H1 (cell line): ENCODE data around the gene EPHA4. TPM values are rescaled to one million over a fixed set of nuclear protein-coding genes. Genes with fewer than 3 reads are reported as not detected.

Source experiments
- CTCF ChIA-PET: fragments of 300-600 bp; sonication (Branson Sonifier 250); formaldehyde crosslinking; loops from one replicate; lab custom pipeline; 2021; ENCODE audit not compliant: partially characterized antibody; lab: Charles Lee
- POLR2A ChIA-PET: fragments of 300-600 bp; sonication (Branson Sonifier 250); formaldehyde crosslinking; loops from one replicate; lab custom pipeline; 2021; ENCODE audit warnings: inconsistent platforms; ENCODE audit not compliant: partially characterized antibody; lab: Charles Lee
- DNase-seq, 2 experiments: peaks; one replicate each; pipeline versions ENCODE4 v3.0.0 to v3.0.0-alpha.2; 2010 to 2022; ENCODE audit warnings: low spot score in 2 of 2, low read depth in 1 of 2, mixed read lengths in 1 of 2
- FAIRE-seq: peaks from 2 replicates; lab custom pipeline; 2011; peaks lifted over from hg19 to GRCh38; lab: Jason Lieb, UNC
- H2AFZ ChIP-seq: 2 replicates; pipeline ENCODE4 v1.8.1; 2012; ENCODE audit warnings: low read length, inconsistent platforms
- H2AK5ac ChIP-seq: 2 replicates; pipeline ENCODE4 v1.6.1; 2013; ENCODE audit warnings: low read depth, low read length
- H2BK120ac ChIP-seq: replicated peaks from 2 replicates; pipeline ENCODE3; 2013; ENCODE audit warnings: low read depth, low read length, inconsistent platforms
- H2BK12ac ChIP-seq: 2 replicates; pipeline ENCODE4 v1.6.1; 2013; ENCODE audit warnings: low read depth, low read length
- H2BK15ac ChIP-seq: 2 replicates; pipeline ENCODE4 v1.6.1; 2013; ENCODE audit warnings: low read length
- H2BK20ac ChIP-seq: 2 replicates; pipeline ENCODE4 v1.6.1; 2013; ENCODE audit warnings: low read length
- H2BK5ac ChIP-seq: 2 replicates; pipeline ENCODE4 v1.6.1; 2013; ENCODE audit warnings: low read depth, low read length
- H3K14ac ChIP-seq: 2 replicates; pipeline ENCODE4 v1.6.1; 2013; ENCODE audit warnings: inconsistent platforms; ENCODE audit not compliant: insufficient read length
- H3K18ac ChIP-seq: 2 replicates; pipeline ENCODE4 v1.6.1; 2013; ENCODE audit warnings: low read length; ENCODE audit errors: extremely low read depth
- H3K23ac ChIP-seq: 2 replicates; pipeline ENCODE4 v1.6.1; 2013; ENCODE audit warnings: inconsistent platforms; ENCODE audit not compliant: insufficient read length
- H3K23me2 ChIP-seq: 2 replicates; pipeline ENCODE4 v1.6.1; 2013; ENCODE audit warnings: low read depth, low read length
- H3K27ac ChIP-seq: 2 replicates; pipeline ENCODE4 v1.6.1; 2011; ENCODE audit warnings: low read depth, low read length, inconsistent platforms
- H3K27me3 ChIP-seq, 4 experiments: replicated peaks in 1 of 4; 1 replicate in 1 of 4; 2 replicates in 3 of 4; pipeline versions ENCODE4 v1.6.1 to v1.8.1; 2011 to 2013; ENCODE audit warnings: low read length in 3 of 4, mild to moderate bottlenecking in 3 of 4, inconsistent platforms in 2 of 4, mixed read lengths in 2 of 4, moderate library complexity in 1 of 4; ENCODE audit not compliant: control insufficient read depth in 3 of 4, insufficient read depth in 3 of 4; ENCODE audit errors: extremely low read depth in 1 of 4
- H3K36me3 ChIP-seq, 4 experiments: 2 replicates each; pipeline versions ENCODE4 v1.6.1 to v1.8.1; 2011 to 2013; ENCODE audit warnings: mild to moderate bottlenecking in 4 of 4, low read length in 3 of 4, moderate library complexity in 2 of 4, control low read depth in 1 of 4, inconsistent platforms in 1 of 4; ENCODE audit not compliant: insufficient read depth in 4 of 4, control insufficient read depth in 2 of 4
- H3K4ac ChIP-seq: replicated peaks from 2 replicates; pipeline ENCODE3; 2013; ENCODE audit warnings: low read length, low read depth, mixed read lengths, inconsistent platforms; ENCODE audit not compliant: insufficient read length
- H3K4me1 ChIP-seq, 4 experiments: replicated peaks in 1 of 4; 1 replicate in 1 of 4; 2 replicates in 3 of 4; pipeline versions ENCODE4 v1.6.1 to v1.8.1; 2011 to 2013; ENCODE audit warnings: low read length in 3 of 4, inconsistent platforms in 2 of 4, mixed read lengths in 1 of 4; ENCODE audit not compliant: insufficient read depth in 4 of 4, control insufficient read depth in 3 of 4
- H3K4me2 ChIP-seq, 2 experiments: 2 replicates each; pipeline versions ENCODE4 v1.6.1 to v1.8.1; 2011 to 2013; ENCODE audit warnings: low read depth in 2 of 2, low read length in 2 of 2, control low read depth in 1 of 2, inconsistent platforms in 1 of 2, mild to moderate bottlenecking in 1 of 2; ENCODE audit not compliant: insufficient read depth in 1 of 2
- H3K4me3 ChIP-seq, 4 experiments: fragments of 200-600, 300-600 bp in 1 of 4; sonication (generic), shearing (Covaris generic), sonication (Bioruptor Twin) in 1 of 4; 2 replicates each; pipeline versions ENCODE4 v1.5.1 to v1.8.1; 2011 to 2016; ENCODE audit warnings: low read length in 4 of 4, low read depth in 3 of 4, control low read depth in 2 of 4, inconsistent platforms in 2 of 4, mild to moderate bottlenecking in 2 of 4, mixed read lengths in 1 of 4, moderate library complexity in 1 of 4; ENCODE audit not compliant: insufficient read depth in 2 of 4; ENCODE audit errors: extremely low read depth in 1 of 4
- H3K56ac ChIP-seq: replicated peaks from 2 replicates; pipeline ENCODE3; 2013; ENCODE audit warnings: low read depth, mild to moderate bottlenecking, mixed read lengths, low read length, inconsistent platforms; ENCODE audit not compliant: insufficient read length
- H3K79me1 ChIP-seq: 2 replicates; pipeline ENCODE4 v1.6.1; 2013; ENCODE audit warnings: low read depth, low read length, control low read depth
- H3K79me2 ChIP-seq, 2 experiments: 2 replicates each; pipeline versions ENCODE4 v1.6.1 to v1.8.1; 2012 to 2013; ENCODE audit warnings: low read length in 2 of 2, mild to moderate bottlenecking in 2 of 2, inconsistent platforms in 1 of 2; ENCODE audit not compliant: insufficient read depth in 2 of 2, control insufficient read depth in 1 of 2
- H3K9ac ChIP-seq, 4 experiments: replicated peaks in 1 of 4; 1 replicate in 1 of 4; 2 replicates in 3 of 4; pipeline versions ENCODE4 v1.6.1 to v1.8.1; 2011 to 2013; ENCODE audit warnings: low read depth in 3 of 4, low read length in 3 of 4, control low read depth in 2 of 4, mild to moderate bottlenecking in 2 of 4, moderate library complexity in 2 of 4, inconsistent platforms in 1 of 4; ENCODE audit errors: extremely low read depth in 1 of 4
- H3K9me3 ChIP-seq, 2 experiments: 2 replicates each; pipeline versions ENCODE4 v1.6.1 to v1.8.1; 2012 to 2013; ENCODE audit warnings: mild to moderate bottlenecking in 2 of 2, moderate library complexity in 2 of 2, control low read depth in 1 of 2, inconsistent platforms in 1 of 2, low read depth in 1 of 2, low read length in 1 of 2, mixed read lengths in 1 of 2; ENCODE audit not compliant: insufficient read depth in 2 of 2
- H4K20me1 ChIP-seq, 2 experiments: replicated peaks in 1 of 2; 2 replicates each; pipeline versions ENCODE3 to v1.8.1; 2011 to 2013; ENCODE audit warnings: inconsistent platforms in 2 of 2, low read length in 2 of 2, mild to moderate bottlenecking in 1 of 2; ENCODE audit not compliant: insufficient read depth in 2 of 2, control insufficient read depth in 1 of 2
- H4K5ac ChIP-seq: 2 replicates; pipeline ENCODE4 v1.6.1; 2013; ENCODE audit warnings: low read length, low read depth, mixed read lengths, inconsistent platforms; ENCODE audit not compliant: insufficient read length
- H4K8ac ChIP-seq: 2 replicates; pipeline ENCODE4 v1.8.0; 2013; ENCODE audit warnings: mild to moderate bottlenecking, moderate library complexity, low read length, inconsistent platforms; ENCODE audit not compliant: insufficient read depth; ENCODE audit errors: extremely low read depth
- H4K91ac ChIP-seq: replicated peaks from 2 replicates; pipeline ENCODE3; 2013; ENCODE audit warnings: low read length, mixed read lengths, inconsistent platforms; ENCODE audit not compliant: insufficient read length
- BACH1 ChIP-seq: IDR thresholded peaks from 2 replicates; pipeline ENCODE4 v1.6.1; 2012; ENCODE audit warnings: low read length, improper control_type of control experiment
- CREB1 ChIP-seq: IDR thresholded peaks from 2 replicates; pipeline ENCODE4 v1.6.1; 2012; ENCODE audit warnings: inconsistent platforms
- CTBP2 ChIP-seq: IDR thresholded peaks from 2 replicates; pipeline ENCODE4 v1.7.0; 2011; ENCODE audit warnings: borderline replicate concordance, mild to moderate bottlenecking, moderate library complexity, mixed read lengths, low read length; ENCODE audit not compliant: insufficient read depth, insufficient read length
- EZH2 ChIP-seq: fragments of 200-600 bp; sonication (generic); IDR thresholded peaks from 2 replicates; pipeline ENCODE4 v1.7.1; 2012; ENCODE audit warnings: low read depth, mild to moderate bottlenecking, moderate library complexity, low read length, inconsistent platforms; ENCODE audit not compliant: severe bottlenecking
- KDM5A ChIP-seq: fragments of 200-600 bp; IDR thresholded peaks from 2 replicates; pipeline ENCODE4 v1.7.1; 2012; ENCODE audit warnings: mild to moderate bottlenecking, low read length, inconsistent platforms, mixed read lengths
- NANOG ChIP-seq: IDR thresholded peaks from 2 replicates; pipeline ENCODE4 v1.6.1; 2011; ENCODE audit warnings: low read length, low read depth, mild to moderate bottlenecking, inconsistent platforms; ENCODE audit not compliant: insufficient read depth, poor library complexity, severe bottlenecking
- SP1 ChIP-seq: IDR thresholded peaks from 2 replicates; pipeline ENCODE4 v1.6.1; 2011; ENCODE audit warnings: low read depth, low read length
- SP2 ChIP-seq: IDR thresholded peaks from 2 replicates; pipeline ENCODE4 v1.6.1; 2012; ENCODE audit warnings: mild to moderate bottlenecking, low read length, inconsistent platforms
- ZNF274 ChIP-seq: IDR thresholded peaks from 2 replicates; pipeline ENCODE4 v1.7.0; 2012; ENCODE audit warnings: low read length, borderline replicate concordance; ENCODE audit errors: extremely low read depth
- WGBS, 2 experiments: shearing (Covaris generic) in 1 of 2; methylation state at CpG; one replicate each; pipeline versions ENCODE4 v1.1.6 to v1.1.7; 2013 to 2015; ENCODE audit warnings: low lambda C conversion rate in 2 of 2, mixed read lengths in 2 of 2, inconsistent platforms in 1 of 2, low coverage in 1 of 2, missing lambda C conversion rate in 1 of 2; ENCODE audit not compliant: insufficient replicate concordance in 2 of 2, insufficient coverage in 1 of 2, insufficient read length in 1 of 2; ENCODE audit errors: extremely low coverage in 1 of 2, missing lambda C conversion rate in 1 of 2; 5-methylcytosine and 5-hydroxymethylcytosine counted together
- polyA plus RNA-seq, 7 experiments: library from polyadenylated mRNA; depleted of rRNA in 3 of 7; stranded (reverse) in 5 of 7; unstranded in 2 of 7; fragments of >200 nt in 5 of 7; fragments of 200-250 nt in 2 of 7; gene quantifications; 1 replicate in 5 of 7; 2 replicates in 1 of 7; 4 replicates in 1 of 7; pipeline versions ENCODE4 v1.2.1 to v1.2.3, GENCODE V29; 2011 to 2013; ENCODE audit warnings: missing spikeins in 2 of 7, mixed read lengths in 2 of 7
- total RNA-seq: library from RNA; stranded (reverse); fragmentation: NEBNext Ultra II Directional; extraction: Animal tissue kit (Norgen Biotek cat#: 25700); gene quantifications from 2 replicates; pipeline ENCODE4 v1.2.1, GENCODE V29; 2021

Gene EPHA4
- total and polyA plus RNA-seq, 2 of the 8 experiments (the other 6 are each of a cell fraction or from before 2014, with no cell fraction given): 4.3 to 5.7 TPM

DNA sequence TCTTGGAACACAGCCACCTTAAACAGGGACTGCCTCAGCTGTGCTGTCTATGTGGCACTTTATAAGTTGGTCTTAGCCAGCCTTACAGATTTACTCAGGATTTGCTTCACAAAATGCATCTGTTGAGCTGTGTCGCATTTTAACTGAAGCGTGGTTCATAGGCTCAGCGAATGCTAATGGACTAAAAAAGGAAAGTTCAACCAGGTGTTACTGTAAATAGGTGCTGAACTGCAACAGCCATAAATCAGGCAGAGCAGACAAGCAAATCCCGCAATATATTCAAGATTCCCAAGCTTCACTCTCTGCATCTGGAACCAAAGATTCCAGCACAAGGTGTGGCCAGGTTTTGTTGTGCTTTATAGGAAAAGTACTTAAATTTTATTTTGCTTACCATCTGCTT lies 130.0 kb downstream of the EPHA4 start:
- DNase-seq (no peak), FAIRE-seq (no peak)
- H4K5ac ChIP-seq: no peak overlapping the region
- WGBS, 2 experiments: 99% methylated on average over 4 of the region's 4 CpGs; no CpG with 5 or more reads in 1 of the 2 experiments
- no peak overlapping the region for H4K8ac ChIP-seq
- no peak overlapping the region for H3K4ac ChIP-seq
- H3K56ac ChIP-seq: no peak overlapping the region
- no peak overlapping the region for H2AFZ ChIP-seq
- H3K27me3 ChIP-seq: no peaks in the 10 kb centered on the region
- no peak overlapping the region for H3K27ac ChIP-seq
- H3K4me1 ChIP-seq: no peaks in the 10 kb centered on the region
- no peaks in the 10 kb centered on the region for H3K79me2 ChIP-seq
- H2BK20ac ChIP-seq: no peak overlapping the region
- H3K9ac ChIP-seq: no peak overlapping the region
- H3K23ac ChIP-seq: no peak overlapping the region
- POLR2A ChIA-PET: no interaction called here
- no peaks in the 10 kb centered on the region for H3K9me3 ChIP-seq
- H4K91ac ChIP-seq: no peak overlapping the region
- H3K18ac ChIP-seq: no peak overlapping the region
- H3K14ac ChIP-seq: no peak overlapping the region
- H3K4me3 ChIP-seq: no peak overlapping the region
- no peaks in the 10 kb centered on the region for H4K20me1 ChIP-seq
- H2BK12ac ChIP-seq: no peak overlapping the region
- TF ChIP-seq SP2 (no peak), CREB1 (no peak), BACH1 (no peak), NANOG (no peak), SP1 (no peak), CTBP2 (no peak), EZH2 (no peak), KDM5A (no peak), ZNF274 (no peak)
- CTCF ChIA-PET: interaction anchor here (0.6 to 1.1 kb wide), 2 partner anchors 23 to 1443 kb away, joined by 3 read pairs; no protein-coding TSS in a partner anchor
- no peak overlapping the region for H2BK15ac ChIP-seq
- no peak overlapping the region for H2BK5ac ChIP-seq
- H3K36me3 ChIP-seq: peaks cover 0 to 13% (median 5%) of the 10 kb centered on the region in 4 experiments; a peak in 6 of 8 replicates
- no peak overlapping the region for H2AK5ac ChIP-seq
- no peaks in the 10 kb centered on the region for H3K79me1 ChIP-seq
- no peak overlapping the region for H2BK120ac ChIP-seq
- no peak overlapping the region for H3K4me2 ChIP-seq
- no peaks in the 10 kb centered on the region for H3K23me2 ChIP-seq
